ENCODE results near the gene ZNF853. TPM values are rescaled to one million over a fixed set of nuclear protein-coding genes. Genes with fewer than 3 reads are reported as not detected.

ZNF853 gene
- polyA plus RNA-seq, 1 donor (not counting 4 experiments of a cell fraction or from before 2014, with no cell fraction given): 0.03 TPM

GRCh38 chr7:6607651-6608051, 7.8 kb upstream of the ZNF853 start:
- H4K20me1 ChIP-seq (ENCODE audit: control insufficient read depth, extremely low read depth, insufficient read depth, low read length): no peaks in the 10 kb centered on the region
- H3K36me3 ChIP-seq (ENCODE audit: control insufficient read depth in 2 of 2, extremely low read depth in 1 of 2, insufficient read depth in 2 of 2, low read length in 2 of 2): peaks cover 5 to 6% of the 10 kb centered on the region in 2 experiments
- no peak for TF ChIP-seq CTCF (optimal IDR thresholded peaks at IDR 0.05 in 1 of 3, IDR thresholded peaks at IDR 0.05 in 1 of 3, conservative IDR thresholded peaks at IDR 0.05 in 1 of 3; ENCODE audit: extremely low read depth in 1 of 3, insufficient read depth in 2 of 3, low read length in 3 of 3)
- TF ChIP-seq EZH2 (IDR thresholded peaks at IDR 0.05; ENCODE audit: low read length): no peak
- dilution Hi-C loops (cut with MboI; ENCODE audit: extremely low pct_ligation_motif_present, low sequenced_read_pairs): no loop called here
- no peak overlapping the region for H3K9ac ChIP-seq (ENCODE audit: control insufficient read depth, extremely low read depth, insufficient read depth, low read length)
- H3K4me3 ChIP-seq (ENCODE audit: control insufficient read depth in 2 of 3, extremely low read depth in 1 of 3, insufficient read depth in 2 of 3, low read depth in 1 of 3, low read length in 3 of 3): no peak overlapping the region
- H3K27me3 ChIP-seq (ENCODE audit: control insufficient read depth, extremely low read depth, insufficient read depth, low read length): no peaks in the 10 kb centered on the region
- no peak overlapping the region for H3K4me2 ChIP-seq (ENCODE audit: control insufficient read depth, extremely low read depth, insufficient read depth, low read depth, low read length)
- H3K9me1 ChIP-seq (ENCODE audit: control insufficient read depth, extremely low read depth, insufficient read depth, low read length): no peaks in the 10 kb centered on the region
- H3K79me2 ChIP-seq (ENCODE audit: control insufficient read depth, insufficient read depth, low read length): no peaks in the 10 kb centered on the region
- no peak overlapping the region for H3K27ac ChIP-seq (ENCODE audit: control insufficient read depth, insufficient read depth, low read length)
- FAIRE-seq: no peak
- no peaks in the 10 kb centered on the region for H3K9me3 ChIP-seq (ENCODE audit: control insufficient read depth, low read depth, low read length)
- H2AFZ ChIP-seq (ENCODE audit: control insufficient read depth, low read length): no peak overlapping the region
- no peak for DNase-seq (ENCODE audit: low read depth, low spot score)
- no peaks in the 10 kb centered on the region for H3K4me1 ChIP-seq (ENCODE audit: control insufficient read depth, extremely low read depth, insufficient read depth, low read length)

GRCh38 chr7:6608081-6608480, 7.3 kb upstream of the ZNF853 start:
- H3K36me3 ChIP-seq (ENCODE audit: control insufficient read depth in 2 of 2, extremely low read depth in 1 of 2, insufficient read depth in 2 of 2, low read length in 2 of 2): peaks cover 3 to 6% of the 10 kb centered on the region in 2 experiments
- no peak overlapping the region for H3K27ac ChIP-seq (ENCODE audit: control insufficient read depth, insufficient read depth, low read length)
- no peak overlapping the region for H3K4me3 ChIP-seq (ENCODE audit: control insufficient read depth in 2 of 3, extremely low read depth in 1 of 3, insufficient read depth in 2 of 3, low read depth in 1 of 3, low read length in 3 of 3)
- dilution Hi-C loops (cut with MboI; ENCODE audit: extremely low pct_ligation_motif_present, low sequenced_read_pairs): no loop called here
- no peaks in the 10 kb centered on the region for H4K20me1 ChIP-seq (ENCODE audit: control insufficient read depth, extremely low read depth, insufficient read depth, low read length)
- H3K27me3 ChIP-seq (ENCODE audit: control insufficient read depth, extremely low read depth, insufficient read depth, low read length): no peaks in the 10 kb centered on the region
- no peaks in the 10 kb centered on the region for H3K79me2 ChIP-seq (ENCODE audit: control insufficient read depth, insufficient read depth, low read length)
- no peak overlapping the region for H3K9ac ChIP-seq (ENCODE audit: control insufficient read depth, extremely low read depth, insufficient read depth, low read length)
- no peaks in the 10 kb centered on the region for H3K9me3 ChIP-seq (ENCODE audit: control insufficient read depth, low read depth, low read length)
- DNase-seq (ENCODE audit: low read depth, low spot score) (no peak), FAIRE-seq (no peak)
- no peak overlapping the region for H3K4me2 ChIP-seq (ENCODE audit: control insufficient read depth, extremely low read depth, insufficient read depth, low read depth, low read length)
- no peaks in the 10 kb centered on the region for H3K9me1 ChIP-seq (ENCODE audit: control insufficient read depth, extremely low read depth, insufficient read depth, low read length)
- H3K4me1 ChIP-seq (ENCODE audit: control insufficient read depth, extremely low read depth, insufficient read depth, low read length): no peaks in the 10 kb centered on the region
- no peak overlapping the region for H2AFZ ChIP-seq (ENCODE audit: control insufficient read depth, low read length)
- TF ChIP-seq CTCF (optimal IDR thresholded peaks at IDR 0.05 in 1 of 3, IDR thresholded peaks at IDR 0.05 in 1 of 3, conservative IDR thresholded peaks at IDR 0.05 in 1 of 3; ENCODE audit: extremely low read depth in 1 of 3, insufficient read depth in 2 of 3, low read length in 3 of 3) (no peak), EZH2 (IDR thresholded peaks at IDR 0.05; ENCODE audit: low read length) (no peak)
